GM12873 (cell line): ENCODE data around the gene CCHCR1.
A peak's percentile ranks its signal among the peaks of the same experiment; 100 is the strongest.

Experiments
- CTCF ChIP-seq: IDR thresholded peaks from 2 replicates; pipeline ENCODE4 v1.5.1; 2012; ENCODE audit warnings: low read depth, mild to moderate bottlenecking, moderate library complexity, low read length, control low read depth; ENCODE audit not compliant: insufficient read depth; ENCODE audit errors: missing control alignments

Gene CCHCR1

DNA sequence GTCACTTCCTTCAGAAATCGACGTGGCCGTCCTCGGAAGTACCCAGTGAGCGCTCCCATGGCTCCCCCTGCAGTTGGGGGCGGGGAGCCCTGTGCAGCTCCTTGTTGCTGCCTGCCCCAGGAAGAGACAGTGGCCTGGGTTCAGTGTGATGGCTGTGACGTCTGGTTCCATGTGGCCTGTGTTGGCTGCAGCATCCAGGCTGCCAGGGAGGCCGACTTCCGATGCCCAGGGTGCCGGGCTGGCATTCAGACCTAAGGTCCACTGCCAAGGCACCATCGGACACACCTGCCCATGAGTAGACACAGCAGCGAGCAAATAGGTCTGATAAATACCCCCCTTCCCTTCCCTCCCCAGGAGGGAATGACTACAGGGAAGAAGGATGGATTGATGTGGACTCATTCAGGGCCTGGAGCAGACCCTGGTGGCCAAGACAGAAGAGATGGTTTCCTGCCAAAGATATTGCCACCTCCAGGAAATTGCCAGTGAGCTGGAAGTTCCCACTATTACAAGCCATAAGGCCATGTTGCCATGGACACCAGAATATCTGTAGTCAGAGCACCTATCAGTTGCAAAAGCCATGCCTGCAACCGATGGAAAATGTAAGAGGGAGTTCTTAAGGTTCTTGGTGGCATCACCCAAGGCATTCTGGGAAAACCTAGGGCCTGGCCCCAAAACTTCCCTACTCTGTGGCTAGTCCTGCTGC, 5.0 kb upstream of the CCHCR1 start:
- no peak for TF ChIP-seq CTCF

- no peak for TF ChIP-seq CTCF
Measured at GRCh38 chr6:31161216-31162126, 3.9 kb upstream of the CCHCR1 start.

GRCh38 chr6:31158863-31159855, 1.6 kb upstream of the CCHCR1 start:
- peak; percentile 34 for TF ChIP-seq CTCF

GRCh38 chr6:31158140-31158862, 699 bp upstream of the CCHCR1 start, which contains the start of gene TCF19:
Gene TCF19, plus strand, starts transcription at chr6:31158589. Its CDS starts 881 bp downstream, at chr6:31159470.
- TF ChIP-seq CTCF, result no peak

DNA sequence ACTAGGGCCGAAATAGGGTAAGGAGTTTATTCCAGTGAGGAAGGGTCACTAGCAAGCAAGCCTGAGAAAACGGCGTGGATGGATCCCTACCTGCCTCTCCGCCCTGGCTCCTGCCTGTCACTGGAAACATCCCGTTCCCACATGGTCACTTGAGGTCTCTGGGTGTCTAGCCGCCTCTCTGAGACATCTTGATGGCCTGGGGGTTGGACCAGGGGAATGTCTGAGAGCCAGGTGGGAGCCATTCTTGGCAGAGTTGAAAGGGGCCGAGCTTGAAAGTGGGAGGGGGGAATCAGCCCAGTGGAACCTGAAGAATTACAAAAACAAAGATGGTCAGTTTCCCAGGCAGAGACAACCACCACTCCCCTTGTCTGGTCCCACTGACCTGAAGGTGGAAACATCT, 961 bp downstream of the CCHCR1 start:
- no peak for TF ChIP-seq CTCF

DNA sequence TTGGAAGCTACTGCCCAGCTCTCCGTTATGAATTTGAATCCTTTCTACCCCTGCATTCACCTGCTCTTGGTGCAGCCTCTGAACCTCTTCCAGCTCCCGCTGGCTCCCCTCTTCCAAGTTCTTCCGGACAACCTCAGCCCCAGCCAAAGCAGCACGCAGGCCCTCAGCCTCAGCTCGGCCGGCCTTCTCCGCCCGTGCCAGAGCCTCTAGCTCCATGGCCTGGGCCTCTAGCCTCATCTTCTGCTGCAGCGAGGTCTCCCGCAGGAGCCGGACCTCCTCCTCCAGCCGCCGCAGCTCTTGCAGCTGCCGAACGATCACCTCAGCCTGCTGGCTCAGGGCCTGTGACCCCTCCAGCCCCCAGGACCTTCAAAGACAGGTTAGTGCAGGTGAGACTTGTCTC, 3.2 kb downstream of the CCHCR1 start:
- TF ChIP-seq CTCF, result no peak
